K562 (cell line): ENCODE results near the gene DLX3. TPM values are rescaled to one million over a fixed set of nuclear protein-coding genes. Genes with fewer than 3 reads are reported as not detected.

Source experiments
- BHLHE40 ChIP-seq: IDR thresholded peaks from 2 replicates; pipeline ENCODE4 v1.6.1; 2011; ENCODE audit warnings: low read length, improper control_type of control experiment
- CTBP1 ChIP-seq: fragments of 450-650 bp; IDR thresholded peaks from 2 replicates; pipeline ENCODE4 v1.6.1; 2016; ENCODE audit warnings: borderline replicate concordance
- CTCF ChIP-seq, 3 experiments: IDR thresholded peaks in 2 of 3; conservative IDR thresholded peaks in 1 of 3; 2 replicates each; pipeline ENCODE4 v1.5.1; 2011 to 2012; ENCODE audit warnings: low read length in 3 of 3, mild to moderate bottlenecking in 3 of 3, control low read depth in 2 of 3, improper control_type of control experiment in 1 of 3, inconsistent platforms in 1 of 3, low read depth in 1 of 3, mixed read lengths in 1 of 3, moderate library complexity in 1 of 3; ENCODE audit not compliant: insufficient read depth in 2 of 3
- ESRRA ChIP-seq: fragments of 450-650 bp; IDR thresholded peaks from 2 replicates; pipeline ENCODE4 v1.6.1; 2014; ENCODE audit warnings: low read depth, mild to moderate bottlenecking, moderate library complexity, borderline replicate concordance
- EZH2 ChIP-seq: IDR thresholded peaks from 2 replicates; pipeline ENCODE4 v1.6.1; 2012; ENCODE audit warnings: low read depth, mild to moderate bottlenecking, inconsistent platforms, low read length, borderline replicate concordance
- KLF16 ChIP-seq: IDR thresholded peaks from 2 replicates; pipeline ENCODE4 v1.6.1; 2016; ENCODE audit warnings: antibody characterized with exemption
- MAZ ChIP-seq, 2 experiments: fragments of 450-650 bp in 1 of 2; sonication (generic) in 1 of 2; formaldehyde crosslinking; IDR thresholded peaks in 1 of 2; conservative IDR thresholded peaks in 1 of 2; 2 replicates each; pipeline versions ENCODE4 v1.4.0 to v1.5.0; 2020; ENCODE audit warnings: mild to moderate bottlenecking in 1 of 2, missing genetic modification reagents in 1 of 2
- MLLT1 ChIP-seq, 2 experiments: fragments of 450-650 bp; IDR thresholded peaks; 2 replicates each; pipeline ENCODE4 v1.6.1; 2016
- NR2C2 ChIP-seq, 2 experiments: fragments of 200-800 bp in 1 of 2; sonication (Bioruptor generic) in 1 of 2; sonication (generic) in 1 of 2; formaldehyde crosslinking in 1 of 2; IDR thresholded peaks; 2 replicates each; pipeline versions ENCODE4 v1.6.1 to v1.8.0; 2016 to 2022; ENCODE audit warnings: mild to moderate bottlenecking in 1 of 2, missing compliant biosample characterization in 1 of 2, missing genetic modification characterization in 1 of 2, missing genetic modification reagents in 1 of 2
- RAD21 ChIP-seq, 2 experiments: fragments of 250-450 bp in 1 of 2; fragments of 450-650 bp in 1 of 2; sonication (Bioruptor Pico) in 1 of 2; formaldehyde crosslinking in 1 of 2; IDR thresholded peaks in 1 of 2; conservative IDR thresholded peaks in 1 of 2; 2 replicates each; pipeline versions ENCODE4 v1.4.0 to v1.8.0; 2020 to 2022; ENCODE audit warnings: mild to moderate bottlenecking in 2 of 2, moderate library complexity in 1 of 2
- REST ChIP-seq, 2 experiments: fragments of 450-650 bp; formaldehyde crosslinking in 1 of 2; IDR thresholded peaks; 2 replicates each; pipeline versions ENCODE4 v1.4.0 to v1.6.1; 2014 to 2020; ENCODE audit warnings: mild to moderate bottlenecking in 2 of 2, borderline replicate concordance in 1 of 2, low read depth in 1 of 2
- SRSF3 ChIP-seq: fragments of 200-400 bp; formaldehyde crosslinking; IDR thresholded peaks from 2 replicates; pipeline ENCODE4 v1.6.1; 2016; ENCODE audit warnings: mild to moderate bottlenecking, low read length, moderate library complexity; ENCODE audit not compliant: insufficient read depth
- ZC3H8 ChIP-seq: fragments of 450-650 bp; IDR thresholded peaks from 2 replicates; pipeline ENCODE4 v1.6.1; 2017
- ZNF644 ChIP-seq: fragments of 200-800 bp; sonication (Bioruptor generic); IDR thresholded peaks from 2 replicates; pipeline ENCODE4 v1.6.1; 2016; ENCODE audit warnings: low read depth, missing genetic modification characterization, missing compliant biosample characterization
- polyA plus RNA-seq, 8 experiments: library from polyadenylated mRNA; depleted of rRNA in 4 of 8; stranded (reverse) in 5 of 8; unstranded in 3 of 8; fragments of >200 nt; fragmentation: Nextera tagmentation in 2 of 8; fragmentation: Illumina TruSeq in 1 of 8; extraction: Ambion mirVana in 2 of 8; extraction: Trizol in 1 of 8; gene quantifications; 2 replicates each; pipeline versions ENCODE4 v1.2.1 to v1.2.3, GENCODE V29; 2011 to 2014; ENCODE audit warnings: inconsistent platforms in 1 of 8, missing spikeins in 1 of 8
- total RNA-seq, 7 experiments: library from RNA; depleted of rRNA in 6 of 7; stranded (reverse); fragments of >200 nt in 6 of 7; fragmentation: Illumina TruSeq in 2 of 7; extraction: Trizol in 2 of 7; gene quantifications; 2 replicates each; pipeline versions ENCODE4 v1.2.1 to v1.2.3, GENCODE V29; 2011 to 2021; ENCODE audit warnings: low replicate concordance in 1 of 7

DLX3 gene
- total and polyA plus RNA-seq, 9 of the 15 experiments (the other 6 are each of a cell fraction or from before 2014, with no cell fraction given) = not detected

- peak; percentile 67; the same call in 1 of the 2 replicates for TF ChIP-seq REST (IDR thresholded peaks at IDR 0.05; ENCODE audit: borderline replicate concordance)
- no peak for TF ChIP-seq REST (CRISPR knock-in tag; IDR thresholded peaks at IDR 0.05; ENCODE audit: low read depth)
- no peak for TF ChIP-seq NR2C2 (CRISPR knock-in tag; IDR thresholded peaks at IDR 0.05)
- TF ChIP-seq NR2C2 (tag; IDR thresholded peaks at IDR 0.05) = no peak
- TF ChIP-seq MAZ (CRISPR knock-in tag; conservative IDR thresholded peaks at IDR 0.05 in 1 of 2, IDR thresholded peaks at IDR 0.05 in 1 of 2) = no peak
- TF ChIP-seq RAD21 (CRISPR knock-in tag; conservative IDR thresholded peaks at IDR 0.05 in 1 of 2, IDR thresholded peaks at IDR 0.05 in 1 of 2) = peak; percentile 43 to 67
- TF ChIP-seq EZH2 = peak; percentile 52; the same call in 1 of the 2 replicates
- TF ChIP-seq ESRRA = peak; percentile 52; the same call in 1 of the 2 replicates
- TF ChIP-seq KLF16 = 0 out of 2 replicates have a peak, but pooled peaks have one; percentile 10
- TF ChIP-seq CTBP1 = peak; percentile 76; the same call in 1 of the 2 replicates
- TF ChIP-seq SRSF3 = no peak
- no peak for TF ChIP-seq ZNF644
- TF ChIP-seq CTCF (IDR thresholded peaks at IDR 0.05 in 2 of 3, conservative IDR thresholded peaks at IDR 0.05 in 1 of 3; ENCODE audit: insufficient read depth in 2 of 3, low read depth in 1 of 3, low read length in 3 of 3) = peak; percentile 85 to 95 (median 88)
- TF ChIP-seq BHLHE40 = 0 out of 2 replicates have a peak, but pooled peaks have one; percentile 11
- no peak for TF ChIP-seq ZC3H8
- TF ChIP-seq MLLT1 (IDR thresholded peaks at IDR 0.05) = no peak
These were observed 42.7 kb downstream of the DLX3 start (continued) for GRCh38 chr17:49952209-49952911.
